HEK293 (cell line): ENCODE results near the gene CEP41.
A peak's percentile ranks its signal among the peaks of the same experiment; 100 is the strongest.

ENCODE experiments used
- CTCF ChIA-PET: fragments of 350-600 bp; formaldehyde crosslinking; extraction: SDS; loops from one replicate; lab custom pipeline; 2021; ENCODE audit warnings: antibody characterized with exemption; lab: Yijun Ruan, JAX
- POLR2A ChIA-PET: fragments of 300-600 bp; formaldehyde crosslinking; extraction: SDS; loops from one replicate; lab custom pipeline; 2020; ENCODE audit warnings: antibody characterized with exemption, inconsistent platforms; lab: Yijun Ruan, JAX
- H3K27ac ChIP-seq: fragments of 200-500 bp; sonication (Bioruptor generic); 2 replicates; pipeline ENCODE4 v1.5.1; 2014; ENCODE audit warnings: low read depth, low read length, control low read depth, inconsistent platforms; ENCODE audit errors: extremely low read depth
- H3K36me3 ChIP-seq, 2 experiments: fragments of 200-500 bp in 1 of 2; sonication (Bioruptor generic) in 1 of 2; 1 replicate in 1 of 2; 2 replicates in 1 of 2; pipeline ENCODE4 v1.5.1; 2014 to 2017; ENCODE audit warnings: inconsistent platforms in 2 of 2, low read length in 2 of 2; ENCODE audit not compliant: control insufficient read depth in 2 of 2, insufficient read depth in 1 of 2
- H3K4me1 ChIP-seq: fragments of 200-500 bp; sonication (Bioruptor generic); 2 replicates; pipeline ENCODE4 v1.5.1; 2014; ENCODE audit warnings: mild to moderate bottlenecking, low read length, inconsistent platforms; ENCODE audit not compliant: control insufficient read depth, insufficient read depth
- H3K4me3 ChIP-seq: 2 replicates; pipeline ENCODE4 v1.5.1; 2011; ENCODE audit warnings: low read depth, mild to moderate bottlenecking, control low read depth, low read length, moderate library complexity
- H3K9me3 ChIP-seq: fragments of 200-500 bp; sonication (Bioruptor generic); 2 replicates; pipeline ENCODE4 v1.5.1; 2014; ENCODE audit warnings: low read depth, low read length, inconsistent platforms; ENCODE audit not compliant: control insufficient read depth, insufficient read depth
- HOXC10 ChIP-seq: sonication (generic); formaldehyde crosslinking; IDR thresholded peaks from 2 replicates; pipeline ENCODE4 v1.8.1; 2023; ENCODE audit warnings: mild to moderate bottlenecking, missing genetic modification reagents
- ZBTB17 ChIP-seq: fragments of 450-650 bp; formaldehyde crosslinking; IDR thresholded peaks from 2 replicates; pipeline ENCODE4 v1.5.1; 2016; ENCODE audit warnings: missing biosample characterization, missing genetic modification characterization
- ZNF114 ChIP-seq: fragments of 450-650 bp; formaldehyde crosslinking; IDR thresholded peaks from 2 replicates; pipeline ENCODE4 v1.5.0; 2017; ENCODE audit warnings: missing biosample characterization, missing genetic modification characterization
- ZNF211 ChIP-seq: fragments of 450-650 bp; formaldehyde crosslinking; IDR thresholded peaks from 2 replicates; pipeline ENCODE4 v1.5.1; 2016; ENCODE audit warnings: low read depth, missing biosample characterization, missing genetic modification characterization
- ZNF266 ChIP-seq: fragments of 450-650 bp; formaldehyde crosslinking; IDR thresholded peaks from 2 replicates; pipeline ENCODE4 v1.5.1; 2016; ENCODE audit warnings: missing biosample characterization, missing genetic modification characterization, low read depth
- ZNF274 ChIP-seq, 2 experiments: fragments of 200-500 bp in 1 of 2; fragments of 450-650 bp in 1 of 2; sonication (Bioruptor generic) in 1 of 2; formaldehyde crosslinking in 1 of 2; IDR thresholded peaks; 2 replicates each; pipeline versions ENCODE4 v1.5.1 to v1.6.1; 2014 to 2016; ENCODE audit warnings: borderline replicate concordance in 1 of 2, inconsistent platforms in 1 of 2, low read length in 1 of 2, missing biosample characterization in 1 of 2, missing genetic modification characterization in 1 of 2
- ZNF521 ChIP-seq: fragments of 450-650 bp; formaldehyde crosslinking; IDR thresholded peaks from 2 replicates; pipeline ENCODE4 v1.5.1; 2017; ENCODE audit warnings: missing biosample characterization, mild to moderate bottlenecking, missing genetic modification characterization
- ZNF600 ChIP-seq: fragments of 450-650 bp; formaldehyde crosslinking; IDR thresholded peaks from 2 replicates; pipeline ENCODE4 v1.5.1; 2016; ENCODE audit warnings: missing biosample characterization, missing genetic modification characterization
- ZNF626 ChIP-seq: fragments of 450-650 bp; sonication (Bioruptor Pico); formaldehyde crosslinking; IDR thresholded peaks from 2 replicates; pipeline ENCODE4 v1.5.1; 2018; ENCODE audit warnings: missing biosample characterization, missing genetic modification characterization, inconsistent platforms
- ZNF658 ChIP-seq: fragments of 450-650 bp; formaldehyde crosslinking; IDR thresholded peaks from 2 replicates; pipeline ENCODE4; 2016; ENCODE audit warnings: missing biosample characterization, missing genetic modification characterization
- ZNF843 ChIP-seq: fragments of 450-650 bp; formaldehyde crosslinking; IDR thresholded peaks from 2 replicates; pipeline ENCODE4 v1.5.1; 2016; ENCODE audit warnings: missing biosample characterization, missing genetic modification characterization
- TF ChIP-seq, protein P1 (sequence below): fragments of 450-650 bp; formaldehyde crosslinking; IDR thresholded peaks from 2 replicates; pipeline ENCODE4 v1.5.1; 2016; ENCODE audit warnings: missing biosample characterization, missing genetic modification characterization, low read depth
- TF ChIP-seq, protein P2 (sequence below): fragments of 450-650 bp; formaldehyde crosslinking; IDR thresholded peaks from 2 replicates; pipeline ENCODE4 v1.5.1; 2016; ENCODE audit warnings: missing biosample characterization, missing genetic modification characterization, borderline replicate concordance
- TF ChIP-seq, protein P3 (sequence below): fragments of 450-650 bp; formaldehyde crosslinking; IDR thresholded peaks from 2 replicates; pipeline ENCODE4 v1.5.1; 2016; ENCODE audit warnings: missing biosample characterization, missing genetic modification characterization
- TF ChIP-seq, protein P4 (sequence below): fragments of 450-650 bp; IDR thresholded peaks from 2 replicates; pipeline ENCODE4 v1.5.1; 2018; ENCODE audit warnings: missing biosample characterization, missing genetic modification characterization

Gene CEP41

DNA sequence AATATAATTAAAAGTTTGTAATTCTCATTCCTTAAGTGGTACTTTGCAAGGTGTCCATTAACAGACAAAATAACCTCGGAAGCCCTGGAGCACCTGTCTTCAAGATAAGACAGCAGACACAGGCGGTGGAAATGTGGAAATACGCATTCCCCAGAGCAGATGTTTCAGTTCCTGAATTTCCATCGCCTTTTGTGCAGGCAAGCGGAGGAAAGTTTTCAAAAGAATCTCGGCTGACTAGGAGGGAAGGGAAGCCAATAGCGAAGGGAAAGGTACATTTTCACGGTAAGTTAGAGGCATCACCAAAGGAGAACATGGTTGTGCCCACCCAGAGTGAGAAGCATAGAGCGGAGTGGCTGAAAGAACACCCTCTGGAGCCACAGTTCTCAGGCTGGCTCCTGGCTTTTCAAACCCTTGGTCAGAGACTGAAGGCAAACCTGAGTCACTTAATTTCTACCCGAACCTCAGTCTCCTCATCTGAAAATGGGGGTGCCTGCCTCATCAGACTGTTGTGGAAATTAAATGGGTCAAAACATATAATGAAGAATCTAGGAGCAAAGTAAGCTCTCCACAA lies 46.9 kb downstream of the CEP41 start:
- POLR2A ChIA-PET: no interaction called here
- Histone ChIP-seq H3K4me3 (no peak overlapping the region), H3K9me3 (no peaks in the 10 kb centered on the region)
- CTCF ChIA-PET: no interaction called here
- TF ChIP-seq ZNF626 (tag by site-specific recombination) (no peak), ZNF843 (tag by site-specific recombination) (no peak), ZNF274 (IDR thresholded peaks at IDR 0.05; ENCODE audit: low read length) (no peak), ZNF274 (tag by site-specific recombination; IDR thresholded peaks at IDR 0.05; ENCODE audit: borderline replicate concordance) (no peak), ZNF521 (tag by site-specific recombination) (no peak), HOXC10 (no peak), ZNF114 (tag by site-specific recombination) (no peak), ZNF266 (no peak), ZNF211 (tag by site-specific recombination) (no peak), ZNF600 (tag by site-specific recombination) (no peak), ZNF658 (no peak)
- TF ChIP-seq, protein P1, sequence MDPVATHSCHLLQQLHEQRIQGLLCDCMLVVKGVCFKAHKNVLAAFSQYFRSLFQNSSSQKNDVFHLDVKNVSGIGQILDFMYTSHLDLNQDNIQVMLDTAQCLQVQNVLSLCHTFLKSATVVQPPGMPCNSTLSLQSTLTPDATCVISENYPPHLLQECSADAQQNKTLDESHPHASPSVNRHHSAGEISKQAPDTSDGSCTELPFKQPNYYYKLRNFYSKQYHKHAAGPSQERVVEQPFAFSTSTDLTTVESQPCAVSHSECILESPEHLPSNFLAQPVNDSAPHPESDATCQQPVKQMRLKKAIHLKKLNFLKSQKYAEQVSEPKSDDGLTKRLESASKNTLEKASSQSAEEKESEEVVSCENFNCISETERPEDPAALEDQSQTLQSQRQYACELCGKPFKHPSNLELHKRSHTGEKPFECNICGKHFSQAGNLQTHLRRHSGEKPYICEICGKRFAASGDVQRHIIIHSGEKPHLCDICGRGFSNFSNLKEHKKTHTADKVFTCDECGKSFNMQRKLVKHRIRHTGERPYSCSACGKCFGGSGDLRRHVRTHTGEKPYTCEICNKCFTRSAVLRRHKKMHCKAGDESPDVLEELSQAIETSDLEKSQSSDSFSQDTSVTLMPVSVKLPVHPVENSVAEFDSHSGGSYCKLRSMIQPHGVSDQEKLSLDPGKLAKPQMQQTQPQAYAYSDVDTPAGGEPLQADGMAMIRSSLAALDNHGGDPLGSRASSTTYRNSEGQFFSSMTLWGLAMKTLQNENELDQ (tag by site-specific recombination): no peak
- TF ChIP-seq, protein P2, sequence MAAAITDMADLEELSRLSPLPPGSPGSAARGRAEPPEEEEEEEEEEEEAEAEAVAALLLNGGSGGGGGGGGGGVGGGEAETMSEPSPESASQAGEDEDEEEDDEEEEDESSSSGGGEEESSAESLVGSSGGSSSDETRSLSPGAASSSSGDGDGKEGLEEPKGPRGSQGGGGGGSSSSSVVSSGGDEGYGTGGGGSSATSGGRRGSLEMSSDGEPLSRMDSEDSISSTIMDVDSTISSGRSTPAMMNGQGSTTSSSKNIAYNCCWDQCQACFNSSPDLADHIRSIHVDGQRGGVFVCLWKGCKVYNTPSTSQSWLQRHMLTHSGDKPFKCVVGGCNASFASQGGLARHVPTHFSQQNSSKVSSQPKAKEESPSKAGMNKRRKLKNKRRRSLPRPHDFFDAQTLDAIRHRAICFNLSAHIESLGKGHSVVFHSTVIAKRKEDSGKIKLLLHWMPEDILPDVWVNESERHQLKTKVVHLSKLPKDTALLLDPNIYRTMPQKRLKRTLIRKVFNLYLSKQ (tag by site-specific recombination): no peak
- TF ChIP-seq, all 188 proteins: peak for 0
- Histone ChIP-seq H3K4me1 (no peaks in the 10 kb centered on the region; the same call in 1 of the 2 replicates), H3K36me3 (no peaks in the 10 kb centered on the region), H3K27ac (no peak overlapping the region)

DNA sequence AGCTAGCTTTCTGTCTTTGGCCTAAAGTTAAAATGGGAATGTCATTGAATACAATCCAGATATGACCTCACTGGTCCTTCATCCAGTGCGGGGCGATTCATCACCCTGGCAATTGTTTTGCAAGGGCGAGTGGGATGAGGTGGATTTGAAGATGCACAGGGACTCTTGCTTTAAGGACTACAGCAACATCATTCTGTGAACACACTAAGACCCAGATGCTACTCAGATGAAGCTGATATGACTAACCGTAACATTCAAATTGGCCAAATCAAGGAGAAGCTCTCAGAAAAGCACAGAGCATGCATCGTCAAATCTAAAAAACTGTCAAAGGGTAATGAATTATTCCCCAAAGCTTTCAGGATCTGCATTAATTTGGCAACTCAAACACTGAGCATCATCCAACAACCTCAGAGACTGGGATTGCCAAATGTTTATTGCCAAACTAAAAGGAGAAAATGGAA lies 47.7 kb downstream of the CEP41 start:
- Histone ChIP-seq H3K27ac (no peak overlapping the region), H3K4me3 (no peak overlapping the region), H3K36me3 (no peaks in the 10 kb centered on the region), H3K4me1 (no peaks in the 10 kb centered on the region; the same call in 1 of the 2 replicates), H3K9me3 (no peaks in the 10 kb centered on the region)
- ChIA-PET CTCF (no interaction called here), POLR2A (interaction anchor here (0.9 kb wide), 1 partner anchor 36 kb away, joined by 4 read pairs; no protein-coding TSS in a partner anchor)
- TF ChIP-seq, protein P3, sequence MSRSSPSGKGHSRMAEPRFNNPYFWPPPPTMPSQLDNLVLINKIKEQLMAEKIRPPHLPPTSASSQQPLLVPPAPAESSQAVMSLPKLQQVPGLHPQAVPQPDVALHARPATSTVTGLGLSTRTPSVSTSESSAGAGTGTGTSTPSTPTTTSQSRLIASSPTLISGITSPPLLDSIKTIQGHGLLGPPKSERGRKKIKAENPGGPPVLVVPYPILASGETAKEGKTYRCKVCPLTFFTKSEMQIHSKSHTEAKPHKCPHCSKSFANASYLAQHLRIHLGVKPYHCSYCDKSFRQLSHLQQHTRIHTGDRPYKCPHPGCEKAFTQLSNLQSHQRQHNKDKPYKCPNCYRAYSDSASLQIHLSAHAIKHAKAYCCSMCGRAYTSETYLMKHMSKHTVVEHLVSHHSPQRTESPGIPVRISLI (tag by site-specific recombination): no peak
- TF ChIP-seq, protein P4, sequence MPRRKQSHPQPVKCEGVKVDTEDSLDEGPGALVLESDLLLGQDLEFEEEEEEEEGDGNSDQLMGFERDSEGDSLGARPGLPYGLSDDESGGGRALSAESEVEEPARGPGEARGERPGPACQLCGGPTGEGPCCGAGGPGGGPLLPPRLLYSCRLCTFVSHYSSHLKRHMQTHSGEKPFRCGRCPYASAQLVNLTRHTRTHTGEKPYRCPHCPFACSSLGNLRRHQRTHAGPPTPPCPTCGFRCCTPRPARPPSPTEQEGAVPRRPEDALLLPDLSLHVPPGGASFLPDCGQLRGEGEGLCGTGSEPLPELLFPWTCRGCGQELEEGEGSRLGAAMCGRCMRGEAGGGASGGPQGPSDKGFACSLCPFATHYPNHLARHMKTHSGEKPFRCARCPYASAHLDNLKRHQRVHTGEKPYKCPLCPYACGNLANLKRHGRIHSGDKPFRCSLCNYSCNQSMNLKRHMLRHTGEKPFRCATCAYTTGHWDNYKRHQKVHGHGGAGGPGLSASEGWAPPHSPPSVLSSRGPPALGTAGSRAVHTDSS: no peak
- peak; percentile 46; the same call in 1 of the 2 replicates for TF ChIP-seq ZBTB17 (tag by site-specific recombination)
